BE2C (cell line): ENCODE results near the gene P2RY14.

Source experiments
- DNase-seq: peaks from one replicate; pipeline ENCODE4 v3.0.0-alpha.2; 2020
- H3K27me3 ChIP-seq: fragments of 250-450 bp; sonication (Bioruptor Pico); 2 replicates; pipeline ENCODE4 v1.5.1; 2020; ENCODE audit warnings: mild to moderate bottlenecking
- H3K36me3 ChIP-seq: fragments of 250-450 bp; sonication (Bioruptor Pico); 2 replicates; pipeline ENCODE4 v1.5.1; 2020; ENCODE audit warnings: mild to moderate bottlenecking
- H3K4me1 ChIP-seq: fragments of 250-450 bp; sonication (Bioruptor Pico); 2 replicates; pipeline ENCODE4 v1.5.1; 2020
- H3K4me3 ChIP-seq: 2 replicates; pipeline ENCODE4 v1.5.1; 2011; ENCODE audit warnings: low read depth, low read length
- H3K9me3 ChIP-seq: fragments of 250-450 bp; sonication (Bioruptor Pico); 2 replicates; pipeline ENCODE4 v1.5.1; 2020
- CTCF ChIP-seq: IDR thresholded peaks from 2 replicates; pipeline ENCODE4 v1.5.1; 2012; ENCODE audit warnings: mild to moderate bottlenecking, low read depth, low read length

The P2RY14 gene

GRCh38 chr3:151198849-151199248 lies 79.5 kb downstream of the P2RY14 start:
- no peaks in the 10 kb centered on the region for H3K27me3 ChIP-seq
- H3K9me3 ChIP-seq, result no peaks in the 10 kb centered on the region
- DNase-seq, result no peak
- H3K4me3 ChIP-seq, result no peak overlapping the region
- H3K4me1 ChIP-seq, result no peaks in the 10 kb centered on the region
- H3K36me3 ChIP-seq, result peaks cover 3% of the 10 kb centered on the region
- no peak for TF ChIP-seq CTCF

- Histone ChIP-seq H3K36me3 (peaks cover 5% of the 10 kb centered on the region), H3K27me3 (no peaks in the 10 kb centered on the region), H3K4me3 (no peak overlapping the region), H3K9me3 (no peaks in the 10 kb centered on the region), H3K4me1 (no peaks in the 10 kb centered on the region)
- TF ChIP-seq CTCF, result no peak
- DNase-seq, result no peak
Measured at GRCh38 chr3:151197981-151198767, 80.2 kb downstream of the P2RY14 start.

- no peaks in the 10 kb centered on the region for H3K9me3 ChIP-seq
- no peaks in the 10 kb centered on the region for H3K4me1 ChIP-seq
- H3K27me3 ChIP-seq, result no peaks in the 10 kb centered on the region
- H3K4me3 ChIP-seq, result no peak overlapping the region
- H3K36me3 ChIP-seq, result peaks cover 5% of the 10 kb centered on the region
- TF ChIP-seq CTCF, result no peak
- DNase-seq, result no peak
Measured at GRCh38 chr3:151197228-151197627, 81.1 kb downstream of the P2RY14 start.

- Histone ChIP-seq H3K27me3 (no peaks in the 10 kb centered on the region), H3K9me3 (no peaks in the 10 kb centered on the region), H3K4me1 (no peaks in the 10 kb centered on the region), H3K36me3 (peaks cover 7% of the 10 kb centered on the region), H3K4me3 (no peak overlapping the region)
- no peak for DNase-seq
- no peak for TF ChIP-seq CTCF
Measured at GRCh38 chr3:151196434-151196833, 81.9 kb downstream of the P2RY14 start.

- no peak for TF ChIP-seq CTCF
- DNase-seq, result no peak
- H3K27me3 ChIP-seq, result no peaks in the 10 kb centered on the region
- no peaks in the 10 kb centered on the region for H3K9me3 ChIP-seq
- no peak overlapping the region for H3K4me3 ChIP-seq
- H3K36me3 ChIP-seq, result peaks cover 14% of the 10 kb centered on the region
- H3K4me1 ChIP-seq, result no peaks in the 10 kb centered on the region
Measured at GRCh38 chr3:151195826-151196225, 82.5 kb downstream of the P2RY14 start.

GRCh38 chr3:151192545-151192944 lies 85.8 kb downstream of the P2RY14 start:
- Histone ChIP-seq H3K9me3 (no peaks in the 10 kb centered on the region), H3K4me1 (no peaks in the 10 kb centered on the region), H3K4me3 (no peak overlapping the region), H3K36me3 (peaks cover 17% of the 10 kb centered on the region), H3K27me3 (no peaks in the 10 kb centered on the region)
- TF ChIP-seq CTCF, result no peak
- no peak for DNase-seq
